H1 (cell line): Measurements from ENCODE around the gene PTCRA. TPM values are rescaled to one million over a fixed set of nuclear protein-coding genes. Genes with fewer than 3 reads are reported as not detected.

Source experiments
- CTCF ChIA-PET: fragments of 300-600 bp; sonication (Branson Sonifier 250); formaldehyde crosslinking; loops from one replicate; lab custom pipeline; 2021; ENCODE audit not compliant: partially characterized antibody; lab: Charles Lee
- POLR2A ChIA-PET: fragments of 300-600 bp; sonication (Branson Sonifier 250); formaldehyde crosslinking; loops from one replicate; lab custom pipeline; 2021; ENCODE audit warnings: inconsistent platforms; ENCODE audit not compliant: partially characterized antibody; lab: Charles Lee
- DNase-seq, 2 experiments: peaks; one replicate each; pipeline versions ENCODE4 v3.0.0 to v3.0.0-alpha.2; 2010 to 2022; ENCODE audit warnings: low spot score in 2 of 2, low read depth in 1 of 2, mixed read lengths in 1 of 2
- FAIRE-seq: peaks from 2 replicates; lab custom pipeline; 2011; peaks lifted over from hg19 to GRCh38; lab: Jason Lieb, UNC
- H2AFZ ChIP-seq: 2 replicates; pipeline ENCODE4 v1.8.1; 2012; ENCODE audit warnings: low read length, inconsistent platforms
- H2AK5ac ChIP-seq: 2 replicates; pipeline ENCODE4 v1.6.1; 2013; ENCODE audit warnings: low read depth, low read length
- H2BK120ac ChIP-seq: replicated peaks from 2 replicates; pipeline ENCODE3; 2013; ENCODE audit warnings: low read depth, low read length, inconsistent platforms
- H2BK12ac ChIP-seq: 2 replicates; pipeline ENCODE4 v1.6.1; 2013; ENCODE audit warnings: low read depth, low read length
- H2BK15ac ChIP-seq: 2 replicates; pipeline ENCODE4 v1.6.1; 2013; ENCODE audit warnings: low read length
- H2BK20ac ChIP-seq: 2 replicates; pipeline ENCODE4 v1.6.1; 2013; ENCODE audit warnings: low read length
- H2BK5ac ChIP-seq: 2 replicates; pipeline ENCODE4 v1.6.1; 2013; ENCODE audit warnings: low read depth, low read length
- H3K14ac ChIP-seq: 2 replicates; pipeline ENCODE4 v1.6.1; 2013; ENCODE audit warnings: inconsistent platforms; ENCODE audit not compliant: insufficient read length
- H3K18ac ChIP-seq: 2 replicates; pipeline ENCODE4 v1.6.1; 2013; ENCODE audit warnings: low read length; ENCODE audit errors: extremely low read depth
- H3K23ac ChIP-seq: 2 replicates; pipeline ENCODE4 v1.6.1; 2013; ENCODE audit warnings: inconsistent platforms; ENCODE audit not compliant: insufficient read length
- H3K23me2 ChIP-seq: 2 replicates; pipeline ENCODE4 v1.6.1; 2013; ENCODE audit warnings: low read depth, low read length
- H3K27ac ChIP-seq: 2 replicates; pipeline ENCODE4 v1.6.1; 2011; ENCODE audit warnings: low read depth, low read length, inconsistent platforms
- H3K27me3 ChIP-seq, 4 experiments: replicated peaks in 1 of 4; 1 replicate in 1 of 4; 2 replicates in 3 of 4; pipeline versions ENCODE4 v1.6.1 to v1.8.1; 2011 to 2013; ENCODE audit warnings: low read length in 3 of 4, mild to moderate bottlenecking in 3 of 4, inconsistent platforms in 2 of 4, mixed read lengths in 2 of 4, moderate library complexity in 1 of 4; ENCODE audit not compliant: control insufficient read depth in 3 of 4, insufficient read depth in 3 of 4; ENCODE audit errors: extremely low read depth in 1 of 4
- H3K36me3 ChIP-seq, 4 experiments: 2 replicates each; pipeline versions ENCODE4 v1.6.1 to v1.8.1; 2011 to 2013; ENCODE audit warnings: mild to moderate bottlenecking in 4 of 4, low read length in 3 of 4, moderate library complexity in 2 of 4, control low read depth in 1 of 4, inconsistent platforms in 1 of 4; ENCODE audit not compliant: insufficient read depth in 4 of 4, control insufficient read depth in 2 of 4
- H3K4ac ChIP-seq: replicated peaks from 2 replicates; pipeline ENCODE3; 2013; ENCODE audit warnings: low read length, low read depth, mixed read lengths, inconsistent platforms; ENCODE audit not compliant: insufficient read length
- H3K4me1 ChIP-seq, 4 experiments: replicated peaks in 1 of 4; 1 replicate in 1 of 4; 2 replicates in 3 of 4; pipeline versions ENCODE4 v1.6.1 to v1.8.1; 2011 to 2013; ENCODE audit warnings: low read length in 3 of 4, inconsistent platforms in 2 of 4, mixed read lengths in 1 of 4; ENCODE audit not compliant: insufficient read depth in 4 of 4, control insufficient read depth in 3 of 4
- H3K4me2 ChIP-seq, 2 experiments: 2 replicates each; pipeline versions ENCODE4 v1.6.1 to v1.8.1; 2011 to 2013; ENCODE audit warnings: low read depth in 2 of 2, low read length in 2 of 2, control low read depth in 1 of 2, inconsistent platforms in 1 of 2, mild to moderate bottlenecking in 1 of 2; ENCODE audit not compliant: insufficient read depth in 1 of 2
- H3K4me3 ChIP-seq, 4 experiments: fragments of 200-600, 300-600 bp in 1 of 4; sonication (generic), shearing (Covaris generic), sonication (Bioruptor Twin) in 1 of 4; 2 replicates each; pipeline versions ENCODE4 v1.5.1 to v1.8.1; 2011 to 2016; ENCODE audit warnings: low read length in 4 of 4, low read depth in 3 of 4, control low read depth in 2 of 4, inconsistent platforms in 2 of 4, mild to moderate bottlenecking in 2 of 4, mixed read lengths in 1 of 4, moderate library complexity in 1 of 4; ENCODE audit not compliant: insufficient read depth in 2 of 4; ENCODE audit errors: extremely low read depth in 1 of 4
- H3K56ac ChIP-seq: replicated peaks from 2 replicates; pipeline ENCODE3; 2013; ENCODE audit warnings: low read depth, mild to moderate bottlenecking, mixed read lengths, low read length, inconsistent platforms; ENCODE audit not compliant: insufficient read length
- H3K79me1 ChIP-seq: 2 replicates; pipeline ENCODE4 v1.6.1; 2013; ENCODE audit warnings: low read depth, low read length, control low read depth
- H3K79me2 ChIP-seq, 2 experiments: 2 replicates each; pipeline versions ENCODE4 v1.6.1 to v1.8.1; 2012 to 2013; ENCODE audit warnings: low read length in 2 of 2, mild to moderate bottlenecking in 2 of 2, inconsistent platforms in 1 of 2; ENCODE audit not compliant: insufficient read depth in 2 of 2, control insufficient read depth in 1 of 2
- H3K9ac ChIP-seq, 4 experiments: replicated peaks in 1 of 4; 1 replicate in 1 of 4; 2 replicates in 3 of 4; pipeline versions ENCODE4 v1.6.1 to v1.8.1; 2011 to 2013; ENCODE audit warnings: low read depth in 3 of 4, low read length in 3 of 4, control low read depth in 2 of 4, mild to moderate bottlenecking in 2 of 4, moderate library complexity in 2 of 4, inconsistent platforms in 1 of 4; ENCODE audit errors: extremely low read depth in 1 of 4
- H3K9me3 ChIP-seq, 2 experiments: 2 replicates each; pipeline versions ENCODE4 v1.6.1 to v1.8.1; 2012 to 2013; ENCODE audit warnings: mild to moderate bottlenecking in 2 of 2, moderate library complexity in 2 of 2, control low read depth in 1 of 2, inconsistent platforms in 1 of 2, low read depth in 1 of 2, low read length in 1 of 2, mixed read lengths in 1 of 2; ENCODE audit not compliant: insufficient read depth in 2 of 2
- H4K20me1 ChIP-seq, 2 experiments: replicated peaks in 1 of 2; 2 replicates each; pipeline versions ENCODE3 to v1.8.1; 2011 to 2013; ENCODE audit warnings: inconsistent platforms in 2 of 2, low read length in 2 of 2, mild to moderate bottlenecking in 1 of 2; ENCODE audit not compliant: insufficient read depth in 2 of 2, control insufficient read depth in 1 of 2
- H4K5ac ChIP-seq: 2 replicates; pipeline ENCODE4 v1.6.1; 2013; ENCODE audit warnings: low read length, low read depth, mixed read lengths, inconsistent platforms; ENCODE audit not compliant: insufficient read length
- H4K8ac ChIP-seq: 2 replicates; pipeline ENCODE4 v1.8.0; 2013; ENCODE audit warnings: mild to moderate bottlenecking, moderate library complexity, low read length, inconsistent platforms; ENCODE audit not compliant: insufficient read depth; ENCODE audit errors: extremely low read depth
- H4K91ac ChIP-seq: replicated peaks from 2 replicates; pipeline ENCODE3; 2013; ENCODE audit warnings: low read length, mixed read lengths, inconsistent platforms; ENCODE audit not compliant: insufficient read length
- CEBPB ChIP-seq: IDR thresholded peaks from 2 replicates; pipeline ENCODE4 v1.6.1; 2012; ENCODE audit warnings: low read depth, low read length
- EGR1 ChIP-seq: IDR thresholded peaks from 2 replicates; pipeline ENCODE4 v1.6.1; 2011; ENCODE audit warnings: low read depth, low read length, borderline replicate concordance
- KDM5A ChIP-seq: fragments of 200-600 bp; IDR thresholded peaks from 2 replicates; pipeline ENCODE4 v1.7.1; 2012; ENCODE audit warnings: mild to moderate bottlenecking, low read length, inconsistent platforms, mixed read lengths
- SAP30 ChIP-seq: fragments of 300-600 bp; sonication (generic); IDR thresholded peaks from 2 replicates; pipeline ENCODE4 v1.7.1; 2012; ENCODE audit warnings: low read length, moderate library complexity, mild to moderate bottlenecking, inconsistent platforms; ENCODE audit not compliant: insufficient read depth, insufficient replicate concordance
- TBP ChIP-seq: IDR thresholded peaks from 2 replicates; pipeline ENCODE4 v1.6.1; 2011; ENCODE audit warnings: low read depth, low read length, improper control_type of control experiment
- WGBS, 2 experiments: shearing (Covaris generic) in 1 of 2; methylation state at CpG; one replicate each; pipeline versions ENCODE4 v1.1.6 to v1.1.7; 2013 to 2015; ENCODE audit warnings: low lambda C conversion rate in 2 of 2, mixed read lengths in 2 of 2, inconsistent platforms in 1 of 2, low coverage in 1 of 2, missing lambda C conversion rate in 1 of 2; ENCODE audit not compliant: insufficient replicate concordance in 2 of 2, insufficient coverage in 1 of 2, insufficient read length in 1 of 2; ENCODE audit errors: extremely low coverage in 1 of 2, missing lambda C conversion rate in 1 of 2; 5-methylcytosine and 5-hydroxymethylcytosine counted together
- polyA plus RNA-seq, 7 experiments: library from polyadenylated mRNA; depleted of rRNA in 3 of 7; stranded (reverse) in 5 of 7; unstranded in 2 of 7; fragments of >200 nt in 5 of 7; fragments of 200-250 nt in 2 of 7; gene quantifications; 1 replicate in 5 of 7; 2 replicates in 1 of 7; 4 replicates in 1 of 7; pipeline versions ENCODE4 v1.2.1 to v1.2.3, GENCODE V29; 2011 to 2013; ENCODE audit warnings: missing spikeins in 2 of 7, mixed read lengths in 2 of 7
- total RNA-seq: library from RNA; stranded (reverse); fragmentation: NEBNext Ultra II Directional; extraction: Animal tissue kit (Norgen Biotek cat#: 25700); gene quantifications from 2 replicates; pipeline ENCODE4 v1.2.1, GENCODE V29; 2021

Gene PTCRA
- total and polyA plus RNA-seq, 2 of the 8 experiments (the other 6 are each of a cell fraction or from before 2014, with no cell fraction given) = not detected

DNA sequence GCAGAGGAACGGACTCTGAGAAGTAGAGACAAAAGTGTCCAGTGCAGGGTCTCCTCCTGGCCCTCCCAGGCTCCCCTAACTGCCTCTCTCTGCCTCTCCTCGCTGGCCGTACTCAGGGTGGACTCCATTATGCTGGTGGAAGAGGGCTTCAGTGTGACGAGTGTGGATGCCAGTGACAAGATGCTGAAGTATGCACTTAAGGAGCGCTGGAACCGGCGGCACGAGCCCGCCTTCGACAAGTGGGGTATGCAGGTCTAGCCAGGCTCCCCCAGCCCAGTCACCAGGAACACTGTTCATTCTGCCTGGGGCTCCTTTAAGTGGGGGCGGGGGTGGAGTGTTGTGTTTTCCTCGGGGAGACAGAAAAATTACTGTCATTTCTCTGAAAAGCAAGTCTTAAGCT, 46.2 kb downstream of the PTCRA start:
- no peak overlapping the region for H2BK12ac ChIP-seq
- H3K36me3 ChIP-seq = peaks cover 0 to 2% (median 0%) of the 10 kb centered on the region in 4 experiments; a peak in 1 of 8 replicates

More for the DNA sequence above, 46.2 kb downstream of the PTCRA start:
- ChIA-PET CTCF (interaction anchor here (0.8 to 4.3 kb wide), 6 partner anchors 9 to 61 kb away, joined by 3 to 30 read pairs (median 4); partner anchors contain the start of genes CNPY3 and PEX6), POLR2A (interaction anchor here (1.7 to 5.3 kb wide), 4 partner anchors 12 to 92 kb away, joined by 4 to 21 read pairs (median 6); partner anchors contain the start of gene CUL7)
- H4K91ac ChIP-seq = no peak overlapping the region
- H3K27ac ChIP-seq = no peak overlapping the region
- no peak overlapping the region for H3K4me2 ChIP-seq
- no peak overlapping the region for H3K18ac ChIP-seq
- no peak overlapping the region for H4K8ac ChIP-seq
- no peak overlapping the region for H3K4me3 ChIP-seq
- no peak overlapping the region for H2BK5ac ChIP-seq
- H3K56ac ChIP-seq = no peak overlapping the region
- H2AFZ ChIP-seq = no peak overlapping the region
- 92% methylated on average over 12 of the region's 12 CpGs; no CpG with 5 or more reads in 1 of the 2 experiments for WGBS, 2 experiments
- H4K20me1 ChIP-seq = peaks cover 0 to 2% of the 10 kb centered on the region in 2 experiments
- H3K79me1 ChIP-seq = no peaks in the 10 kb centered on the region; the same call in 1 of the 2 replicates
- H2BK20ac ChIP-seq = no peak overlapping the region
- no peak overlapping the region for H2BK120ac ChIP-seq
- DNase-seq (no peak), FAIRE-seq (no peak)
- H4K5ac ChIP-seq = no peak overlapping the region
- H3K27me3 ChIP-seq = peaks cover 0 to 13% (median 10%) of the 10 kb centered on the region in 4 experiments; a peak in 5 of 7 replicates
- H3K4ac ChIP-seq = no peak overlapping the region
- H3K4me1 ChIP-seq = peaks cover 0 to 10% (median 6%) of the 10 kb centered on the region in 4 experiments; a peak in 5 of 7 replicates
- no peak overlapping the region for H3K14ac ChIP-seq
- 0 out of 2 replicates have a peak overlapping the region, but pooled peaks have one; percentile 40 for H2BK15ac ChIP-seq
- TF ChIP-seq TBP (no peak), SAP30 (no peak), KDM5A (no peak), EGR1 (no peak), CEBPB (no peak)
- H3K79me2 ChIP-seq = no peaks in the 10 kb centered on the region
- H3K9me3 ChIP-seq = no peaks in the 10 kb centered on the region
- H3K23me2 ChIP-seq = peaks cover 10% of the 10 kb centered on the region
- H3K23ac ChIP-seq = no peak overlapping the region
- H2AK5ac ChIP-seq = no peak overlapping the region
- no peak overlapping the region for H3K9ac ChIP-seq
